Fibroblast of mammary gland (primary cell): Measurements from ENCODE around the gene ECHDC3.
A peak's percentile ranks its signal among the peaks of the same experiment; 100 is the strongest.
"Not testable (repeated sequence)": the region's sequence is repeated elsewhere in the genome, so short reads cannot be mapped to it uniquely, and the experiment has no call there.

Experiments used
- DNase-seq: peaks from one replicate; pipeline ENCODE4 v3.0.0-alpha.2; 2010; ENCODE audit warnings: low read depth
- H3K4me3 ChIP-seq: 2 replicates; pipeline ENCODE4 v1.5.1; 2011; ENCODE audit warnings: low read depth, mild to moderate bottlenecking, low read length, moderate library complexity; ENCODE audit not compliant: control insufficient read depth
- CTCF ChIP-seq: conservative IDR thresholded peaks from 2 replicates; pipeline ENCODE4 v1.5.1; 2011; ENCODE audit warnings: low read depth, low read length, inconsistent platforms; ENCODE audit not compliant: control insufficient read depth, insufficient read depth

ECHDC3 gene

DNA sequence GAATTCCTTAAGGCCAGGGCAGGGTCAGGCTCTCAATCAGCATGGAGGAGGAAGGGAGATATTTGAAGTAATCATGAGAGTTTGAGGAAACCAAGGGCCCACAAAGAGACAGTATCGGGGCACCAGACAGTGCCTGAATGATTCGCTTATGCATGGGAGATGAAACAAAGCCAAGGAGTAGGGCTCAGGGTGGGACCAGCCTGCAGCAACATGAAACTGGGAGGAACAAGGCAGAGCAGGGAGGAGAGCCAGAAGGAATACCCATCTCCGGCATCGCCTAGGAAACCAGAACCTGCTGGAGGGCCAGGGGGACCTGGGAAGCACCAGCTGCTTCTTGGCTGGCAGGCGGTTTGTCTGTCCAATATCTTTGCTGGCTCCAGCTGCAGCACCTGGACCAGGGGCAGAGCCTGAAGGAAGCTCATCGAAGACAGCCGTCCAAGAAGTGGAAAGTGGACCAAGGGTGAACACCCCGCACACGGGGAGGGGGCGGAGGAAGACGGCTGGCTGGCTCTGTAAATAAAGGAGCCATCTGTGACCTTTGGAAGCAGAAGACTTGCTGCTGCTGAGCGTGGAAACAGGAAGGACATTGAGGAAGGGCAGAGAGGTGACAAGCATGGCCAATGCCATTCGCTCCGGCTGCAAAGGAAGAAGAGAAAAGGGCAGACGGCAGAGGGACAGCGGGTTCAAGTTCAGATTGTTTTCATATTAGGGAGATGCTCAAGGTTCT is 34.4 kb upstream of the ECHDC3 start:
- TF ChIP-seq CTCF = no peak
- H3K4me3 ChIP-seq = no peak overlapping the region
- no peak for DNase-seq

- DNase-seq, H3K4me3 ChIP-seq: not testable (repeated sequence)
Measured at GRCh38 chr10:11708801-11709200, 33.4 kb upstream of the ECHDC3 start.

GRCh38 chr10:11712744-11713143 is 29.4 kb upstream of the ECHDC3 start:
- DNase-seq = peak; percentile 38
- H3K4me3 ChIP-seq = no peak overlapping the region
- TF ChIP-seq CTCF = no peak

DNA sequence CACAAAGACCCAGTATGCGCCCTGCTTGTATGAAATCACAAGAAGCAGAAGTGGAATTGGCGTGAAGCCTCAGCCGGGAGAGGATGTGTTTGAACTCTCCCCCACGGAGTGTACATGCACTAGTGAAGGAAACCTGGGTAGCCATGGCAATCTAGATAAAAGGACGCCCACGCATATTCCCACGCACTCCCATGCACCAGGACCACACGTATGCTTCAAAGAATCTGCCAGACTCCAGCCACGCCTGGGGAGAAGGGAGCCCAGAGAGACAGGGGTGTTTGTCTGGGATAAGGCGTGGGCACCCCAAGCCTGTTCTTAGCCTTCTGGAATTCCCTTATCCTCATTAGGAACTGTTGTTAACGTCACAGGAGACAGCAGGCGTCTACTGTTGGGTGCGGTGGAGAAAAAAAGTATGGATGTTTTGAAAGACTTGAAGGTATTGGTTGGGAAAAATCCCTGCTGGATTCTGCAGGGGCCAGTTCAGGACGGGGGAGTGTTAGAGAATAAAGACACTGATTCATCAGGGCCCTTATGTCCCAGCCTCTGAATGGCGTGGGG is 28.9 kb upstream of the ECHDC3 start:
- H3K4me3 ChIP-seq = no peak overlapping the region
- TF ChIP-seq CTCF = no peak
- peak; percentile 71 for DNase-seq

- no peak for DNase-seq
- no peak overlapping the region for H3K4me3 ChIP-seq
- TF ChIP-seq CTCF = no peak
Measured at GRCh38 chr10:11713963-11714362, 28.2 kb upstream of the ECHDC3 start.

DNA sequence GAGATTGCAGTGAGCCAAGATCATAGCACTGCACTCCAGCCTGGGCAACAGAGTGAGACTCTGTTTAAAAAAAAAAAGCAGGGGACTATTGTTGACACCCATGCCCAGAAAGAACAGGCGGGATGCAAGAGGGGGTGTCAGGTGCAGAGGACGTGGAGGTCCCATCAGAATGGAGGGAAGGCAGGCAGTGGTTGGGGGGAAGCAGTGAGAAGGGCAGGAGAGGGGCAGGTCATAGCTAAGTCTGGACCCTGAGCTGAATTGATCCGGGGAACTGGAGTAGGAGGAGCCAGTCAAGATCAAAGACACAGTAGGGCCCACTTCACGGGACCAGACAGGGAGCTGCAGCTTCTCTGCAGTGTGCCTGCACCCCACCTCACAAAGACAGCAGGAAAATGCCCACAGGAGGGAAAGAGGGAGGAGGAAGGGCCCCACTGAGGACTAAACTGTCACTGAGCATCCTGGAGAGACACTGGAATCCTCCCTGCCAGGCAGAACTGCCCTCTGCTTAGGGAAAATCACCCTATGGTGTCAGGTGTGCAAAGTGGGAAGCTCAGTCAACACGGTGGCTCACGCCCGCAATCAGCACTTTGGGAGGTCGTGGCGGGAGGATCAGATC is 27.3 kb upstream of the ECHDC3 start:
- H3K4me3 ChIP-seq = no peak overlapping the region
- DNase-seq = no peak
- no peak for TF ChIP-seq CTCF

DNA sequence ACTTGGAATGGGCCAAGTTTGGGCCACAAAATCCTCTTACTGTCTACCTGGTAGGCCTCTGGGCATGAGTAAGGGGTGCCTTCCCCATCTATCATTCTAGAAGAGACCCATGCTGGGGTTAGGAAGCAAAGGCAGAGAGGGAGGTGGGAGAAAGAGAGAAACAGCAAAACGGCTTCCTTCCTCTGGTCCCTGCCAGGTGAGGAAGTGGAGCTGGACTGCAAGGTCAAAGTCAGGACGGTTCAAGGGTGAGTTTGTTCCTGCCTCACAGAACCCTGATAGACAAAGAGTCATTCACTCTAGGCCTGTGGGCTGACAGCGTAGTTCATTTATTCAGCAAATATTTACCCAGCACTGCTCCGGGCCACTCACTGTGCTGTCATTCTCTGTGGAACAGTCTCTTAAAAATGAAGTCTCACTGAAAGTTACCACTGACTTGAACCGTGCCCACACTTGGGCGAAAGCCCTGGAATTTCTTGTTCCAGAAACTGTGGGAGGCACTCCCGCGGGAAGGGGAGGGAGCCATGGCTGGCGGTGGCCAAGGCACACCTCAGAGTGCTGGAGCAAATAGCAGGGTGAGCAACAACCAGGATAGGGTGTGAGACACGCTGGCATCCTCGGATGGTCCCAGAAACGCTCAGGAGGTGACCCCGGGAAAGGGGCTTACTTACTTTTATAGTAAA is 26.2 kb upstream of the ECHDC3 start:
- no peak for TF ChIP-seq CTCF
- H3K4me3 ChIP-seq = no peak overlapping the region
- no peak for DNase-seq
